GM18951 (cell line): ENCODE results near the gene ANKS1A.

Experiments used
- POLR2A ChIP-seq: IDR thresholded peaks from 4 replicates; pipeline ENCODE4 v1.6.1; 2011; ENCODE audit warnings: mild to moderate bottlenecking; ENCODE audit not compliant: insufficient read length, insufficient read depth; ENCODE audit errors: extremely low read depth
- in situ Hi-C: fragments of 300-500 bp; cut with MboI; formaldehyde crosslinking; loops from one replicate; pipeline ENCODE4 v1.12.0; 2022; ENCODE audit warnings: low sequenced_read_pairs, mixed read lengths, inconsistent platforms; ENCODE audit not compliant: unreplicated experiment

The ANKS1A gene

GRCh38 chr6:34949636-34950035 is 60.6 kb downstream of the ANKS1A start:
- in situ Hi-C loops: no loop called here
- no peak for TF ChIP-seq POLR2A

- TF ChIP-seq POLR2A: no peak
- in situ Hi-C loops: no loop called here
Observed at GRCh38 chr6:34950849-34951248, 61.8 kb downstream of the ANKS1A start.

- in situ Hi-C loops: no loop called here
Observed at GRCh38 chr6:34951731-34952130, 62.7 kb downstream of the ANKS1A start.

GRCh38 chr6:34953061-34954025 is 64.3 kb downstream of the ANKS1A start:
- in situ Hi-C loops: no loop called here
- no peak for TF ChIP-seq POLR2A

More at GRCh38 chr6:34951731-34952130, 62.7 kb downstream of the ANKS1A start:
- no peak for TF ChIP-seq POLR2A

GRCh38 chr6:34955442-34955841 is 66.4 kb downstream of the ANKS1A start:
- no peak for TF ChIP-seq POLR2A
- in situ Hi-C loops: no loop called here

- TF ChIP-seq POLR2A: no peak
- in situ Hi-C loops: no loop called here
Observed at GRCh38 chr6:34957231-34957783, 68.3 kb downstream of the ANKS1A start.

- TF ChIP-seq POLR2A: no peak
- in situ Hi-C loops: no loop called here
Observed at GRCh38 chr6:34958734-34959133, 69.7 kb downstream of the ANKS1A start.

GRCh38 chr6:34959224-34959623 is 70.2 kb downstream of the ANKS1A start:
- in situ Hi-C loops: no loop called here
- TF ChIP-seq POLR2A: no peak

- no peak for TF ChIP-seq POLR2A
Observed at GRCh38 chr6:34961082-34961481, 72.0 kb downstream of the ANKS1A start.

GRCh38 chr6:34961574-34961973 is 72.5 kb downstream of the ANKS1A start:
- no peak for TF ChIP-seq POLR2A
- in situ Hi-C loops: no loop called here

More at GRCh38 chr6:34961082-34961481, 72.0 kb downstream of the ANKS1A start:
- in situ Hi-C loops: no loop called here

GRCh38 chr6:34964564-34964963 is 75.5 kb downstream of the ANKS1A start:
- in situ Hi-C loops: no loop called here
- no peak for TF ChIP-seq POLR2A

- no peak for TF ChIP-seq POLR2A
- in situ Hi-C loops: no loop called here
Observed at GRCh38 chr6:34967461-34967860, 78.4 kb downstream of the ANKS1A start.

- no peak for TF ChIP-seq POLR2A
- in situ Hi-C loops: no loop called here
Observed at GRCh38 chr6:34969662-34970265, 80.7 kb downstream of the ANKS1A start.
